Measurements from ENCODE around the gene ANKK1.

DNA sequence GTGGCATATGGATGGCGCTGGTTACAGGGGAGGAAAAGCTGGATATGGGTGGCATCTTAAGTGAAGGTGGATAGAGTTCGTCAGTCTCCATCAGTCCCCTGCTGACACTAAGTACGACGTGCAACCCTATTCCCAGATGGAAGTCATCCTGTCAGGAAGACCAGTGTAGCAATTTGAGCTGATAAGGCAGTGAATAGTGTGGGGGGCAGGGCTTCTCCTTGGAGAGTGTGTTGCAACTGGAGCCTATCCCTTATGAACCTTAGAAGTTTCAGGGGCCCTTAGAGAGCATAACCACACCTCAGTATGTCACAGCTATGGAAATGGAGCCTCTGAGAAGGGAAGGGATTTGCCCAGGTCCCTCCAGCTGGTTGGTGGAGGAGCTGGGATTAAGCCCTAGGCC lies 36.1 kb upstream of the ANKK1 start:
- TF ChIP-seq POLR2A (IDR thresholded peaks at IDR 0.05) = no peak
- no peak for TF ChIP-seq CTCF (IDR thresholded peaks at IDR 0.05)
- no peak for TF ChIP-seq POLR2AphosphoS5 (IDR thresholded peaks at IDR 0.05)
- no peak for TF ChIP-seq EP300 (IDR thresholded peaks at IDR 0.05)
